ENCODE measurements around the gene TSSC4.

GRCh38 chr11:2365571-2366210 lies 34.9 kb upstream of the TSSC4 start:
- TF ChIP-seq CTCF (IDR thresholded peaks at IDR 0.05) = no peak
- no peak for TF ChIP-seq POLR2AphosphoS5 (IDR thresholded peaks at IDR 0.05)
- TF ChIP-seq POLR2A (IDR thresholded peaks at IDR 0.05) = no peak

Data from gastroesophageal sphincter (tissue), 3 donors.